AG04450 (cell line): Measurements from ENCODE around the gene AKAP12. TPM values are rescaled to one million over a fixed set of nuclear protein-coding genes. Genes with fewer than 3 reads are reported as not detected.
"Not testable (repeated sequence)": the region's sequence is repeated elsewhere in the genome, so short reads cannot be mapped to it uniquely, and the experiment has no call there.

Experiments used
- CTCF ChIA-PET: fragments of 300-600, 350-600 bp; formaldehyde crosslinking; extraction: SDS; loops from one replicate; lab custom pipeline; 2022; ENCODE audit warnings: antibody characterized with exemption, inconsistent platforms; lab: Charles Lee
- POLR2A ChIA-PET: fragments of 350-600 bp; formaldehyde crosslinking; extraction: SDS; loops from one replicate; lab custom pipeline; 2021; ENCODE audit warnings: antibody characterized with exemption, inconsistent platforms; lab: Yijun Ruan, JAX
- DNase-seq: peaks from one replicate; pipeline ENCODE4 v3.0.0-alpha.2; 2011; ENCODE audit warnings: low read depth, low spot score
- H3K27ac ChIP-seq: one replicate; pipeline ENCODE4 v1.5.1; 2012; ENCODE audit warnings: low read depth, low read length, control low read depth
- H3K27me3 ChIP-seq: one replicate; pipeline ENCODE4 v1.6.0; 2012; ENCODE audit warnings: low read length; ENCODE audit not compliant: control insufficient read depth, insufficient read depth
- H3K4me3 ChIP-seq: 2 replicates; pipeline ENCODE4 v1.5.1; 2011; ENCODE audit warnings: mild to moderate bottlenecking, low read depth, low read length, control low read depth
- H3K9me3 ChIP-seq: 2 replicates; pipeline ENCODE4 v1.5.1; 2012; ENCODE audit warnings: low read length; ENCODE audit not compliant: control insufficient read depth, insufficient read depth
- CTCF ChIP-seq: IDR thresholded peaks from 2 replicates; pipeline ENCODE4 v1.5.1; 2011; ENCODE audit warnings: low read depth, low read length, control low read depth, inconsistent platforms
- polyA plus RNA-seq: library from polyadenylated mRNA; depleted of rRNA; stranded (reverse); fragments of >200 nt; gene quantifications from 2 replicates; pipeline ENCODE4 v1.2.3, GENCODE V29; 2011

AKAP12 gene
- polyA plus RNA-seq, 1 experiment = 73.2 TPM

GRCh38 chr6:151310852-151311767 is 71.3 kb downstream of the AKAP12 start:
- Histone ChIP-seq H3K4me3 (no peak overlapping the region), H3K9me3 (no peaks in the 10 kb centered on the region), H3K27ac (no peak overlapping the region), H3K27me3 (no peaks in the 10 kb centered on the region)
- ChIA-PET CTCF (interaction anchor here (1.8 kb wide), 1 partner anchor 13 kb away, joined by 9 read pairs; no protein-coding TSS in a partner anchor), POLR2A (no interaction called here)
- DNase-seq = no peak
- no peak for TF ChIP-seq CTCF

DNA sequence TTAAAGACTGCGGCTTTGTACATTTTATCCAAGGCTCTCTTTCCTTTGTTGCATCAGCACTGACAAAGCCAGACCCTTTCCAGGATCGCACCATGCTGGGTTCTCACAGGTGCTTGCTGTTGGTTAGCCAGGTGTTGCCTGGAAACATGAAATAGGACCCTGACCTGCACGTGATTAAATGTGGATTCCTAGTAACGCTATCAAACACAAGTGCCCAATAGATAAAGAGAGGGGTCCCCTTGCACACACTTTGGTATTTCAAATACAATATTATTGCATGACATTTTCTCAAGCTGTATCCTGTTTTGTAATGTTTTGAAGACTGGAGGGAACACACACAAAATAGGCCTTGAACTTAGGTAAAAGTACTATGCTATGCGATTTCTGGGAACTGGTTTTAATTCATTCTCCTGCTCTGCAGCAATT is 73.3 kb downstream of the AKAP12 start:
- Histone ChIP-seq H3K27me3 (no peaks in the 10 kb centered on the region), H3K27ac (no peak overlapping the region), H3K9me3 (no peaks in the 10 kb centered on the region), H3K4me3 (no peak overlapping the region)
- CTCF ChIA-PET = interaction anchor here (0.6 to 0.7 kb wide), 3 partner anchors 9 to 47 kb away, joined by 3 to 9 read pairs (median 3); no protein-coding TSS in a partner anchor
- POLR2A ChIA-PET = no interaction called here
- DNase-seq = no peak
- TF ChIP-seq CTCF = no peak

DNA sequence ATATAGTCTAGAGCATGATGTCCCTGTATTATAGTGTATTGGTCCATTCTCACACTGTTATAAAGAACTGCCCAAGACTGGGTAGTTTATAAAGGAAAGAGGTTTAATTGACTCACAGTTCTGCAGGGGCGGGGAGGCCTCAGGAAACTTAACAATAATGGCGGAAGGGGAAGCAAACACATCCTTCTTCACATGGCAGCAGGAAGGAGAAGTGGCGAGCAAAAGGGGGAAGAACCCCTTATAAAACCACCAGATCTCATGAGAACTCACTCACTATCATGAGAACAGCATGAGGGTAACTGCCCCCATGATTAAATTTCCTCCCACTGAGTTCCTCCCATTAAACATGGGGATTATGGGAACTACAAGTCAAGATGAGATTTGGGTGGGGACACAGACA is 75.9 kb downstream of the AKAP12 start:
- POLR2A ChIA-PET, CTCF ChIA-PET: not testable (repeated sequence)

GRCh38 chr6:151317103-151317994 is 77.6 kb downstream of the AKAP12 start:
- CTCF ChIA-PET = interaction anchor here (1.1 to 3.1 kb wide), 3 partner anchors 9 to 426 kb away, joined by 4 to 10 read pairs (median 9); no protein-coding TSS in a partner anchor
- POLR2A ChIA-PET = interaction anchor here (1.0 kb wide), 2 partner anchors 77 to 249 kb away, joined by 3 read pairs; no protein-coding TSS in a partner anchor
- peak overlapping the region; percentile 48 for H3K27ac ChIP-seq
- H3K4me3 ChIP-seq = no peak overlapping the region
- H3K27me3 ChIP-seq = no peaks in the 10 kb centered on the region
- TF ChIP-seq CTCF = no peak
- no peaks in the 10 kb centered on the region for H3K9me3 ChIP-seq
- no peak for DNase-seq

More for the DNA sequence above, 75.9 kb downstream of the AKAP12 start:
- not testable (repeated sequence) for H3K9me3 ChIP-seq, H3K4me3 ChIP-seq, H3K27me3 ChIP-seq, H3K27ac ChIP-seq, DNase-seq

DNA sequence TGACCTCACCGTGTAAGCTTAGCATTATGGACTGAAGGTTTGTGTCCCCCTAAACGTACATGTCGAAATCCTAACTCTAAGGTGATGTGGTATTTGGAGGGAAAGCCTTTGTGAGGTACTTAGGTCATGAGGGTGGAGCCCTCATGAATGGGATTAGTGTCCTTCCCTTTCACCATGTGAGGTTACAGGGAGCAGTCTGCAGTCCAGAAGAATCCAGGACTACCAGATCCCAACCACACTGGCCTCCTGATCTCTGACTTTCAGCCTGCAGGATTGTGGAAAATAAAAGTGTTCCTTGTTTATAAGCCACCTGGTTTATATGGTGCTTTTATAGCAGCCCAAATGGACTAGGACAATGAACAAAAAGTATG is 78.2 kb downstream of the AKAP12 start:
- H3K9me3 ChIP-seq = no peaks in the 10 kb centered on the region; the same call in 1 of the 2 replicates
- H3K27me3 ChIP-seq = no peaks in the 10 kb centered on the region
- H3K4me3 ChIP-seq = no peak overlapping the region
- ChIA-PET POLR2A (interaction anchor here (1.0 kb wide), 2 partner anchors 77 to 250 kb away, joined by 3 read pairs; no protein-coding TSS in a partner anchor), CTCF (interaction anchor here (1.1 to 3.1 kb wide), 3 partner anchors 8 to 426 kb away, joined by 4 to 10 read pairs (median 9); no protein-coding TSS in a partner anchor)
- TF ChIP-seq CTCF = no peak
- H3K27ac ChIP-seq = peak overlapping the region; percentile 23
- DNase-seq = no peak
